Thyroid gland (tissue), 4 donors: ENCODE measurements around the gene TMA7. TPM values are rescaled to one million over a fixed set of nuclear protein-coding genes. Genes with fewer than 3 reads are reported as not detected.

ENCODE experiments used
- DNase-seq, 2 donors: peaks; one replicate each; pipeline ENCODE4 v3.0.0-alpha.2; 2019
- H3K27ac ChIP-seq, 3 donors: fragments of 200-600 bp; sonication (generic); 1 replicate in 2 of 3; 2 replicates in 1 of 3; pipeline ENCODE4 v1.5.1; 2016 to 2019; ENCODE audit warnings: mild to moderate bottlenecking in 1 of 3, moderate library complexity in 1 of 3
- H3K27me3 ChIP-seq: fragments of 200-600 bp; sonication (generic); one replicate; pipeline ENCODE4 v1.5.1; 2019
- H3K36me3 ChIP-seq, 2 donors: fragments of 200-600 bp; sonication (generic); one replicate each; pipeline ENCODE4 v1.5.1; 2016 to 2019
- H3K4me1 ChIP-seq, 2 donors: fragments of 200-600 bp; sonication (generic); one replicate each; pipeline ENCODE4 v1.5.1; 2017 to 2019
- H3K4me3 ChIP-seq, 3 donors: fragments of 200-600 bp; sonication (generic); replicated peaks in 1 of 3; 1 replicate in 2 of 3; 2 replicates in 1 of 3; pipeline ENCODE4 v1.5.1; 2016; ENCODE audit warnings: mild to moderate bottlenecking in 1 of 3
- H3K9me3 ChIP-seq: fragments of 200-600 bp; sonication (generic); one replicate; pipeline ENCODE4 v1.5.1; 2017
- CTCF ChIP-seq, 6 experiments: fragments of 200-600 bp in 3 of 6; fragments of 450-650 bp in 3 of 6; sonication (generic) in 3 of 6; IDR thresholded peaks; one replicate each; pipeline ENCODE4 v1.5.1; 2016 to 2019; ENCODE audit warnings: antibody characterized with exemption in 6 of 6, mild to moderate bottlenecking in 2 of 6, inconsistent platforms in 1 of 6, moderate library complexity in 1 of 6
- POLR2A ChIP-seq, 2 donors: fragments of 450-650 bp; IDR thresholded peaks; one replicate each; pipeline ENCODE4 v1.6.1; 2017; ENCODE audit warnings: antibody characterized with exemption in 2 of 2, mild to moderate bottlenecking in 2 of 2, moderate library complexity in 1 of 2
- WGBS, 2 donors: methylation state at CpG; one replicate each; pipeline ENCODE4 v1.1.5; 2017; 5-methylcytosine and 5-hydroxymethylcytosine counted together
- intact Hi-C: fragments of 100-400 bp; cut with DNase I; formaldehyde crosslinking; loops from one replicate; pipeline ENCODE4 v1.15.1; 2023
- total RNA-seq, 4 donors: library from RNA; depleted of rRNA; stranded (reverse); fragments of >200 nt; gene quantifications; one replicate each; pipeline ENCODE4 v1.2.3, GENCODE V29; 2016

Gene TMA7
- total RNA-seq, 4 donors from 2014 or later = 133 to 413 (median 301) TPM

DNA sequence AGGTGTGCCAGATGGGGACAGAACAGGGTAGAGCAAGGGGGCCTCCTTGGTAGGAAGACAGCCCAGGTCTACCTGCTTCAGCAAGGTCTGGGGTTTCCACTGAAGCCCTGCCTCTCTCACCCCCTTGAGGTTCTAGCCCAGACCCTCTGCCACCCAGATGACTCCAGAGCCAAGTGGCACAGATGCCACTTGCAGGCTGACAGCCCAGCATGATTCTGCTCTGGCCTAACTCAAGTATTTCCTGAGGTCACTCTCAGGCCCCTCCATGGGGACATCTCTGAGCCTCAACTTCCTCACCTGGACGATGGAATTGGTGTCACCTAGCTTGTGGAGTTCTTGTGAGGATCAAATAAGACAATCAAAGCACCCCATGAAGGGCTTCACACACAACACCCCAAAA lies 34.1 kb upstream of the TMA7 start:
- 94 to 100% methylated on average over 1 of the region's 1 CpG for WGBS, 2 donors
- no peak for DNase-seq
- Histone ChIP-seq H3K36me3 (peaks cover 39 to 56% of the 10 kb centered on the region in 2 donors), H3K27me3 (no peaks in the 10 kb centered on the region), H3K27ac (no peak overlapping the region), H3K4me3 (no peak overlapping the region), H3K9me3 (no peaks in the 10 kb centered on the region), H3K4me1 (peaks cover 6 to 20% of the 10 kb centered on the region in 2 donors)
- TF ChIP-seq CTCF (IDR thresholded peaks at IDR 0.05) (no peak), POLR2A (IDR thresholded peaks at IDR 0.05) (no peak)
- intact Hi-C loops = no loop called here

DNA sequence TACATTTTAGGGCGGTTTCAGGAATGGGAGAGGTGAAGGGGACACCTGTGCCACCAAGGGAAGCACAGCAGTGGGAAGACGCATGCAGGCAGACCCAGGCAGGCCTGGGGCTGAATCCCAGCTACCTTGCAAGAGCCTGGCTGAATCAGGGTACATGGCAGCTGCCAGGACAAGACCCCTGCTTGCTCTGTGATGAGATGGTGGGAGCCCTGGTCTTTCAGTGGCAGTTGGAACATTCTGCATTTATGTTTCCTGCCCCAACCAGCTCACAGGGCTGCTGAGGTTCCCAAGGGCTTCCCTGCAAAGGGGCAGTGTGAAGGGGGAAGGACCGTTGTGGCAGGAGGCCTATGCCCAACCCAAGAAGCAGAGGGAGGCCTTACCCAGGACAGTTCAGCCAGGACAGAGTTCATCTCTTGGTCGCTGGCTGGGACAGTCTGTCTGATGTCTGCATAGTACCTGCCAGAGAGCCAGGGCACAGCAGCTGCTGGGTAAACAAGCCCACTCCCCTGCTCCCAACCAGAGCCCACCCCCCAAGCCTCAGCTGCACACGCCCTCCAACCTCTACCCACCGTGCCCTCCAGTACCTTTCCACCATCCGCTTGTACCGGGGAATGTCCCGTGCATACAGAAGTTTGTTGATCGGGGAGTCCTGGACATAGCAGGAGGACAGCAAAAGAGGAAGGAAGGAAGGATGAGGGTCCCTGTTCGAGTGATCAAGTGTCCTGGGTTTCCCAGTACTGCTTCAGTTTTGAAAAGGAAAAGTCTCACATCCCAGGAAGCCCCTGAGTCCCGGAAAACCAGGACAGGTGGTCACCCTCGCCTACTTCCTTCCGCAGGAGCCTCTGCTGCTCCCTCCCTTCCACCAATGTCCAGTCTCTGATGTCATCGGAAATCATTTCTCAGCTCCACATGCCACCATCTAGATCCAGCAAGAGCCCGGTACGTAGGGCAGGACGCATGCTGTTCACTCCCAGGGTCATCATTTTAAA lies 33.3 kb upstream of the TMA7 start:
- peaks cover 47 to 63% of the 10 kb centered on the region in 2 donors for H3K36me3 ChIP-seq
- TF ChIP-seq POLR2A (IDR thresholded peaks at IDR 0.05) = no peak
- no peak for TF ChIP-seq CTCF (IDR thresholded peaks at IDR 0.05)
- 82 to 87% methylated on average over 18 of the region's 18 CpGs for WGBS, 2 donors
- H3K4me1 ChIP-seq = peaks cover 3 to 15% of the 10 kb centered on the region in 2 donors
- DNase-seq = peak in 1 of 2 donors; percentile 1
- no peaks in the 10 kb centered on the region for H3K9me3 ChIP-seq
- H3K4me3 ChIP-seq = no peak overlapping the region
- no peak overlapping the region for H3K27ac ChIP-seq
- H3K27me3 ChIP-seq = no peaks in the 10 kb centered on the region
- intact Hi-C loops = no loop called here

DNA sequence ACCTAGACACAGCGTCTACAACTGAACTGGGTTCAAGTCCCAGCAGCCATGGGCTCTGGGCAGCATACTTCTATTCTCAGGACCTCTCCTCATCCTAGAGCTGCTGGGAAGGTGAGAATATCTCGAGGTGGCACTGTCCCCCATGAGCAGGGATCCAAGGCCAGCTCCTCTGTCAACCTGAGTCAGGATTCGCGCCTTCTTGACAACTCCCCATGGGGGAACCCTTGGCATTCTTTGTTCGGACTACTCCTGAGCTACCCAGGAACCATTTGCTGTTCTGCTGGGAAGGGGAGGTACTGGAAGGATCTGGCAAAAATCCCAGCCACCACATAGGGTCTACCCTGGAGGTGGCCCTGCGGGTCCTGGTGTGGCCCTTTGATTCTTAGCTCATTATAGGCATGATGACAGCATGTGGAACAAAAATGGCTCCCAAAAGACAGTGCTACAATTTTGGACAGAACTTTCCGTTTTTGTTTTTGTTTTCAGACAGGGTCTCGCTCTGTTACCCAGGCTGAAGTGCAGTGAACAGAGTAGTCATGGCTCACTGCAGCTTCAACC lies 32.4 kb upstream of the TMA7 start:
- no peaks in the 10 kb centered on the region for H3K27me3 ChIP-seq
- 86 to 88% methylated on average over 8 of the region's 8 CpGs for WGBS, 2 donors
- H3K4me1 ChIP-seq = peaks cover 0 to 8% of the 10 kb centered on the region in 2 donors
- H3K9me3 ChIP-seq = no peaks in the 10 kb centered on the region
- H3K36me3 ChIP-seq = peaks cover 56 to 72% of the 10 kb centered on the region in 2 donors
- peak; percentile 0 to 2 for DNase-seq
- intact Hi-C loops = no loop called here
- H3K4me3 ChIP-seq = no peak overlapping the region
- TF ChIP-seq POLR2A (IDR thresholded peaks at IDR 0.05) (no peak), CTCF (IDR thresholded peaks at IDR 0.05) (no peak)
- no peak overlapping the region for H3K27ac ChIP-seq

DNA sequence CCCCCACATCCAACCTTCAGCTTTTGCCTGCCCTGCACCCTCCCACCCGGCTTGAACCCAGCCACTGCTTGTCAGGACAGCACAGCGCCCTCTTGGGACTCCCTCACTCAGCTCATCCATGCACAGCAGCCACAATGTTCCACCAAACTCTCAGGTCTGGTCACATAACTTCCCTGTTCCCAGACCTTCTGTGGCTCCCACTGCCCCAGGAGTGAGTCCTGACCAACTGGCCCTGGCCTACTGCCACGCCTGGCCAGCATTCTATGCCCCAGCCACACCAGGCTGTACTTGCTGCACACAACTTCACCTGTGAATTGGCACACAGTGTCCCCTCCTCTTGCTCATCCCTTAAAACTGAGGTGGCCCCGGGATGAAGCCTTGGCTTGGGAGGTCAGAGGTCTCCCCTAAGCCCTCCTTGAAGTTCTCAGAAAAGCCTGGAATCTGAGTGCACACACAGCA lies 31.2 kb upstream of the TMA7 start:
- peak; percentile 0 to 1 for DNase-seq
- WGBS, 2 donors = 87 to 88% methylated on average over 4 of the region's 4 CpGs

More for the DNA sequence above, 31.2 kb upstream of the TMA7 start:
- peaks cover 67 to 81% of the 10 kb centered on the region in 2 donors for H3K36me3 ChIP-seq
- no peaks in the 10 kb centered on the region for H3K4me1 ChIP-seq
- H3K9me3 ChIP-seq = no peaks in the 10 kb centered on the region
- intact Hi-C loops = no loop called here
- no peak overlapping the region for H3K27ac ChIP-seq
- no peaks in the 10 kb centered on the region for H3K27me3 ChIP-seq
- TF ChIP-seq POLR2A (IDR thresholded peaks at IDR 0.05) = no peak
- no peak for TF ChIP-seq CTCF (IDR thresholded peaks at IDR 0.05)
- H3K4me3 ChIP-seq = no peak overlapping the region
